Coronary artery (tissue), 2 donors: ENCODE data around the gene TM4SF18.

Experiments used
- DNase-seq: peaks from one replicate; pipeline ENCODE4 v3.0.0-alpha.2; 2017; ENCODE audit warnings: low spot score
- H3K27ac ChIP-seq, 2 donors: fragments of 200-600 bp; sonication (generic); one replicate each; pipeline ENCODE4 v1.5.1; 2016 to 2019
- H3K4me3 ChIP-seq: fragments of 200-600 bp; sonication (generic); 2 replicates; pipeline ENCODE4 v1.5.1; 2016; ENCODE audit warnings: mild to moderate bottlenecking, moderate library complexity
- CTCF ChIP-seq: fragments of 200-600 bp; sonication (generic); IDR thresholded peaks from one replicate; pipeline ENCODE4 v1.5.1; 2019; ENCODE audit warnings: antibody characterized with exemption

Gene TM4SF18

DNA sequence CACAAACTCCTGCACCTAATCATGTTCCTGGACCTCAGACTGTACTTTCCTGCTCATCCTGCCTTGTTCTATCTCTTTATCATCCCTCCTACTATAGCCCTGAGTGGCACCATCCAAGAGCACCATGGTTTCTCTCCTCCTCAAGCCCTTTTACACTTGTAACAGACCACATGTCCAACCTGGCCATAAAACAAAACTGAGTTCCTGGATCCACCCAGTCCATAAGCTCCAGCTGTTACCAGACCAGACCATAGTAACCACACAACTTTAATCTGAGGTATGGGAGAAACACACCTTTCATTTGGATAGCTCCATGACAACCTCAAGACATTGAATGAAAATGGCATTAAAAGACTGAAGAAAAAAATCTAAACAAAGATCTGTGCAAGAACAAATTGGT lies 9.1 kb downstream of the TM4SF18 start:
- TF ChIP-seq CTCF: no peak
- no peak for DNase-seq
- H3K27ac ChIP-seq: no peak overlapping the region
- H3K4me3 ChIP-seq: no peak overlapping the region

DNA sequence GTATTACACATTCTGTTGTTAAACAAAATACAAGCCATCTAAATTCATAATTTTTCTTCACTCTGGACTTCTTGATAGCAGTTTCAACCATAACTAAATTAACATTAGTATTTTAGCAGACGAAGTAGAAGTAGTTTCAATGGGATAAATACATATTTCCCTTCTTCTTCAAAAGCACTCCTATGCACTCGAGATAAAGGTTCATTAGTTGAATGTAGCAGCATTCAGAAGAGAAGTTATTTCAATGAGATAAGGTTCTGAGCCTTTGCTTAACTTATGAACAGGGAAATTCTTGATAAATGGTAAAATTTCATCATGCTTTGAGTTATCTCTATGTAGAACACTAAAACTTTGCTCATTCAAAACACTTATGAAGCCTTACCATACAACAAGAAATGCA lies 11.8 kb downstream of the TM4SF18 start:
- no peak overlapping the region for H3K4me3 ChIP-seq
- no peak overlapping the region for H3K27ac ChIP-seq
- no peak for DNase-seq
- TF ChIP-seq CTCF: no peak

- DNase-seq: no peak
- TF ChIP-seq CTCF: no peak
- H3K4me3 ChIP-seq: no peak overlapping the region
- H3K27ac ChIP-seq: no peak overlapping the region
Measured at GRCh38 chr3:149321136-149321535, 12.3 kb downstream of the TM4SF18 start.

DNA sequence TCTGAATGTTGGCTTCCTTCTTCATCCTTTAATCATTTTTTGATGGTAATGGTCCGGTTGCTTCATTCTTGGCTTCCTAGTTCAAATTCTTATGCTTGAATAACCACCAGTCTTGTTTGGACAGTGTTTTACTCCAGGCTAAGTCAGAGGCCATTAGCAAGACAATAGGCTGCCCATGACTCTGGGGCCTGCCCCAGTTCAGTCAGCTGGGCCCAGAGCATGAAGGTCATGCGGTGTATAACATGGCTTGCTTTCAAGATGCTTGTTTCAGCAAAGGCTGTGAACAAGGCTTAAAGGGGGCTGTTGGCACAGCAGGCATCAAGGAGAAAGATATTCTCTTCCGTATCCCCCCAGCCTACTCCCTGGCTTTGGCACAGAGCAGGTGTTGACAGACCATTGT lies 13.7 kb downstream of the TM4SF18 start:
- no peak for TF ChIP-seq CTCF
- no peak overlapping the region for H3K4me3 ChIP-seq
- DNase-seq: no peak
- H3K27ac ChIP-seq: no peak overlapping the region

DNA sequence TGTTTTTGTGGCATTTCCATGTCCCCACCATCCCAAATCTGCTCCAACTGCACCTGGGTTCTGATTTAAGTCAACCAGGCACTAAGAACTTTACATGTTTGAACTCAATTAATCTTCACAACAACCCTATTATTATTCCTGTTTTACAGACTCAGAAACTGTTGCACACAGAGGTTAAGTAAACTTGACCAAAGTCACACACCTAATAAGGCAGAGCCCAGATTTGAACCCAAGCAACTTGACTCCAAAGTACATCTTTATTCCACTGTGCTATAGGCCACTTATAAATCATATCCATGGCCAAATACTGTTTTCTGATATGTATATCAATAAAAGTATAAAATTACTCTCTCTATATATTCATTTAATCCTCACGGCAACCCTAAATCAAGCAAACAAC lies 16.4 kb downstream of the TM4SF18 start:
- H3K4me3 ChIP-seq: no peak overlapping the region
- H3K27ac ChIP-seq: no peak overlapping the region
- DNase-seq: no peak
- TF ChIP-seq CTCF: no peak

DNA sequence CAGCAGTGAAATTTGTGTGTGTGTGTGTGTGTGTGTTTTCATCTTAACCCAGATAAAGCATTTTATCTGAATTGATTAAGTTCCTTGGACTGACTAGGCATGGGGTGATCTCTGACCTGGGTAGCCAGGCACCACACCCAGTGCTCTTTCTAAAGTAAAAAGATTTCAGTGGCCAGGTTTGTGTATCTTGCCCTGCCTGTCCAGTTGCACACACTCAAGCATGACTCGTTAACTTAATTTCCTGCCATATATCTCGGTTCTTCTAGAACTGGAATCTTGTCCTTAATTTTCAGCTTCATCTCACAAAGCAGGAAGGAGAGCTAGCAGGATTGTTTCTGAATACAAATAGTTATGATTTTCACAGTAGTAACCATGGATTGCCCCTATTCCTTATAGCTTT lies 17.0 kb downstream of the TM4SF18 start:
- no peak overlapping the region for H3K4me3 ChIP-seq
- DNase-seq: no peak
- TF ChIP-seq CTCF: no peak
- no peak overlapping the region for H3K27ac ChIP-seq

DNA sequence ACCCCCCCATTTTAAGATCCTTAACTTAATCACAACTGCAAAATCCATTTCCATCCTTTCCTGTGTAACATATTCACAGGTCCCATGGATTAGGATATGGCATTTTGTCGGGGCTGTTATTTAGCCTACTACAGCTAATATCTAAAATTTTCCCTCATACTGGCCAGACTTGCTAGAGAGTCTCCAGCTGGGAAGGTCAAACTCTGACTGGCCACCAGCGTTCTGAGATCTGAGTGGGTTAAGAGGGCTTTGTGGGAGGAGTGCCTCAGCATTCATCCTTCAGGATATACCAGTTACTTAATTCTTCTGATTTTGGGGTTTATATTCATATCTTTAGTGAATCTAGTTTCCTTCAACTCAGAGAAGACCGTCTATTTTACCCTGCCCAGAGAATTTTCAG lies 17.7 kb downstream of the TM4SF18 start:
- no peak for DNase-seq
- Histone ChIP-seq H3K27ac (peak overlapping the region in 1 of 2 donors; percentile 53), H3K4me3 (no peak overlapping the region)
- no peak for TF ChIP-seq CTCF
